H1 (cell line): ENCODE data around the gene OSBPL2. TPM values are rescaled to one million over a fixed set of nuclear protein-coding genes. Genes with fewer than 3 reads are reported as not detected.
A peak's percentile ranks its signal among the peaks of the same experiment; 100 is the strongest.

Source experiments
- CTCF ChIA-PET: fragments of 300-600 bp; sonication (Branson Sonifier 250); formaldehyde crosslinking; loops from one replicate; lab custom pipeline; 2021; ENCODE audit not compliant: partially characterized antibody; lab: Charles Lee
- POLR2A ChIA-PET: fragments of 300-600 bp; sonication (Branson Sonifier 250); formaldehyde crosslinking; loops from one replicate; lab custom pipeline; 2021; ENCODE audit warnings: inconsistent platforms; ENCODE audit not compliant: partially characterized antibody; lab: Charles Lee
- DNase-seq, 2 experiments: peaks; one replicate each; pipeline versions ENCODE4 v3.0.0 to v3.0.0-alpha.2; 2010 to 2022; ENCODE audit warnings: low spot score in 2 of 2, low read depth in 1 of 2, mixed read lengths in 1 of 2
- FAIRE-seq: peaks from 2 replicates; lab custom pipeline; 2011; peaks lifted over from hg19 to GRCh38; lab: Jason Lieb, UNC
- H2AFZ ChIP-seq: 2 replicates; pipeline ENCODE4 v1.8.1; 2012; ENCODE audit warnings: low read length, inconsistent platforms
- H2AK5ac ChIP-seq: 2 replicates; pipeline ENCODE4 v1.6.1; 2013; ENCODE audit warnings: low read depth, low read length
- H2BK120ac ChIP-seq: replicated peaks from 2 replicates; pipeline ENCODE3; 2013; ENCODE audit warnings: low read depth, low read length, inconsistent platforms
- H2BK12ac ChIP-seq: 2 replicates; pipeline ENCODE4 v1.6.1; 2013; ENCODE audit warnings: low read depth, low read length
- H2BK15ac ChIP-seq: 2 replicates; pipeline ENCODE4 v1.6.1; 2013; ENCODE audit warnings: low read length
- H2BK20ac ChIP-seq: 2 replicates; pipeline ENCODE4 v1.6.1; 2013; ENCODE audit warnings: low read length
- H2BK5ac ChIP-seq: 2 replicates; pipeline ENCODE4 v1.6.1; 2013; ENCODE audit warnings: low read depth, low read length
- H3K14ac ChIP-seq: 2 replicates; pipeline ENCODE4 v1.6.1; 2013; ENCODE audit warnings: inconsistent platforms; ENCODE audit not compliant: insufficient read length
- H3K18ac ChIP-seq: 2 replicates; pipeline ENCODE4 v1.6.1; 2013; ENCODE audit warnings: low read length; ENCODE audit errors: extremely low read depth
- H3K23ac ChIP-seq: 2 replicates; pipeline ENCODE4 v1.6.1; 2013; ENCODE audit warnings: inconsistent platforms; ENCODE audit not compliant: insufficient read length
- H3K23me2 ChIP-seq: 2 replicates; pipeline ENCODE4 v1.6.1; 2013; ENCODE audit warnings: low read depth, low read length
- H3K27ac ChIP-seq: 2 replicates; pipeline ENCODE4 v1.6.1; 2011; ENCODE audit warnings: low read depth, low read length, inconsistent platforms
- H3K27me3 ChIP-seq, 4 experiments: replicated peaks in 1 of 4; 1 replicate in 1 of 4; 2 replicates in 3 of 4; pipeline versions ENCODE4 v1.6.1 to v1.8.1; 2011 to 2013; ENCODE audit warnings: low read length in 3 of 4, mild to moderate bottlenecking in 3 of 4, inconsistent platforms in 2 of 4, mixed read lengths in 2 of 4, moderate library complexity in 1 of 4; ENCODE audit not compliant: control insufficient read depth in 3 of 4, insufficient read depth in 3 of 4; ENCODE audit errors: extremely low read depth in 1 of 4
- H3K36me3 ChIP-seq, 4 experiments: 2 replicates each; pipeline versions ENCODE4 v1.6.1 to v1.8.1; 2011 to 2013; ENCODE audit warnings: mild to moderate bottlenecking in 4 of 4, low read length in 3 of 4, moderate library complexity in 2 of 4, control low read depth in 1 of 4, inconsistent platforms in 1 of 4; ENCODE audit not compliant: insufficient read depth in 4 of 4, control insufficient read depth in 2 of 4
- H3K4ac ChIP-seq: replicated peaks from 2 replicates; pipeline ENCODE3; 2013; ENCODE audit warnings: low read length, low read depth, mixed read lengths, inconsistent platforms; ENCODE audit not compliant: insufficient read length
- H3K4me1 ChIP-seq, 4 experiments: replicated peaks in 1 of 4; 1 replicate in 1 of 4; 2 replicates in 3 of 4; pipeline versions ENCODE4 v1.6.1 to v1.8.1; 2011 to 2013; ENCODE audit warnings: low read length in 3 of 4, inconsistent platforms in 2 of 4, mixed read lengths in 1 of 4; ENCODE audit not compliant: insufficient read depth in 4 of 4, control insufficient read depth in 3 of 4
- H3K4me2 ChIP-seq, 2 experiments: 2 replicates each; pipeline versions ENCODE4 v1.6.1 to v1.8.1; 2011 to 2013; ENCODE audit warnings: low read depth in 2 of 2, low read length in 2 of 2, control low read depth in 1 of 2, inconsistent platforms in 1 of 2, mild to moderate bottlenecking in 1 of 2; ENCODE audit not compliant: insufficient read depth in 1 of 2
- H3K4me3 ChIP-seq, 4 experiments: fragments of 200-600, 300-600 bp in 1 of 4; sonication (generic), shearing (Covaris generic), sonication (Bioruptor Twin) in 1 of 4; 2 replicates each; pipeline versions ENCODE4 v1.5.1 to v1.8.1; 2011 to 2016; ENCODE audit warnings: low read length in 4 of 4, low read depth in 3 of 4, control low read depth in 2 of 4, inconsistent platforms in 2 of 4, mild to moderate bottlenecking in 2 of 4, mixed read lengths in 1 of 4, moderate library complexity in 1 of 4; ENCODE audit not compliant: insufficient read depth in 2 of 4; ENCODE audit errors: extremely low read depth in 1 of 4
- H3K56ac ChIP-seq: replicated peaks from 2 replicates; pipeline ENCODE3; 2013; ENCODE audit warnings: low read depth, mild to moderate bottlenecking, mixed read lengths, low read length, inconsistent platforms; ENCODE audit not compliant: insufficient read length
- H3K79me1 ChIP-seq: 2 replicates; pipeline ENCODE4 v1.6.1; 2013; ENCODE audit warnings: low read depth, low read length, control low read depth
- H3K79me2 ChIP-seq, 2 experiments: 2 replicates each; pipeline versions ENCODE4 v1.6.1 to v1.8.1; 2012 to 2013; ENCODE audit warnings: low read length in 2 of 2, mild to moderate bottlenecking in 2 of 2, inconsistent platforms in 1 of 2; ENCODE audit not compliant: insufficient read depth in 2 of 2, control insufficient read depth in 1 of 2
- H3K9ac ChIP-seq, 4 experiments: replicated peaks in 1 of 4; 1 replicate in 1 of 4; 2 replicates in 3 of 4; pipeline versions ENCODE4 v1.6.1 to v1.8.1; 2011 to 2013; ENCODE audit warnings: low read depth in 3 of 4, low read length in 3 of 4, control low read depth in 2 of 4, mild to moderate bottlenecking in 2 of 4, moderate library complexity in 2 of 4, inconsistent platforms in 1 of 4; ENCODE audit errors: extremely low read depth in 1 of 4
- H3K9me3 ChIP-seq, 2 experiments: 2 replicates each; pipeline versions ENCODE4 v1.6.1 to v1.8.1; 2012 to 2013; ENCODE audit warnings: mild to moderate bottlenecking in 2 of 2, moderate library complexity in 2 of 2, control low read depth in 1 of 2, inconsistent platforms in 1 of 2, low read depth in 1 of 2, low read length in 1 of 2, mixed read lengths in 1 of 2; ENCODE audit not compliant: insufficient read depth in 2 of 2
- H4K20me1 ChIP-seq, 2 experiments: replicated peaks in 1 of 2; 2 replicates each; pipeline versions ENCODE3 to v1.8.1; 2011 to 2013; ENCODE audit warnings: inconsistent platforms in 2 of 2, low read length in 2 of 2, mild to moderate bottlenecking in 1 of 2; ENCODE audit not compliant: insufficient read depth in 2 of 2, control insufficient read depth in 1 of 2
- H4K5ac ChIP-seq: 2 replicates; pipeline ENCODE4 v1.6.1; 2013; ENCODE audit warnings: low read length, low read depth, mixed read lengths, inconsistent platforms; ENCODE audit not compliant: insufficient read length
- H4K8ac ChIP-seq: 2 replicates; pipeline ENCODE4 v1.8.0; 2013; ENCODE audit warnings: mild to moderate bottlenecking, moderate library complexity, low read length, inconsistent platforms; ENCODE audit not compliant: insufficient read depth; ENCODE audit errors: extremely low read depth
- H4K91ac ChIP-seq: replicated peaks from 2 replicates; pipeline ENCODE3; 2013; ENCODE audit warnings: low read length, mixed read lengths, inconsistent platforms; ENCODE audit not compliant: insufficient read length
- CHD2 ChIP-seq: IDR thresholded peaks from 2 replicates; pipeline ENCODE4 v1.6.1; 2012; ENCODE audit warnings: low read length, improper control_type of control experiment
- CREB1 ChIP-seq: IDR thresholded peaks from 2 replicates; pipeline ENCODE4 v1.6.1; 2012; ENCODE audit warnings: inconsistent platforms
- EGR1 ChIP-seq: IDR thresholded peaks from 2 replicates; pipeline ENCODE4 v1.6.1; 2011; ENCODE audit warnings: low read depth, low read length, borderline replicate concordance
- GABPA ChIP-seq: IDR thresholded peaks from 2 replicates; pipeline ENCODE4 v1.6.1; 2011; ENCODE audit warnings: mild to moderate bottlenecking, low read length, moderate library complexity, borderline replicate concordance; ENCODE audit not compliant: insufficient read depth
- KDM1A ChIP-seq: fragments of 200-600, 300-600 bp; sonication (generic); IDR thresholded peaks from 2 replicates; pipeline ENCODE4 v1.7.1; 2016; ENCODE audit warnings: mild to moderate bottlenecking, low read length, borderline replicate concordance
- POU5F1 ChIP-seq: IDR thresholded peaks from 2 replicates; pipeline ENCODE4 v1.6.1; 2011; ENCODE audit warnings: low read depth, mild to moderate bottlenecking, low read length, moderate library complexity
- SAP30 ChIP-seq: fragments of 300-600 bp; sonication (generic); IDR thresholded peaks from 2 replicates; pipeline ENCODE4 v1.7.1; 2012; ENCODE audit warnings: low read length, moderate library complexity, mild to moderate bottlenecking, inconsistent platforms; ENCODE audit not compliant: insufficient read depth, insufficient replicate concordance
- SIN3A ChIP-seq, 2 experiments: IDR thresholded peaks in 1 of 2; conservative IDR thresholded peaks in 1 of 2; 2 replicates each; pipeline ENCODE4 v1.6.1; 2011 to 2012; ENCODE audit warnings: low read length in 2 of 2, improper control_type of control experiment in 1 of 2, low read depth in 1 of 2, mild to moderate bottlenecking in 1 of 2
- SP1 ChIP-seq: IDR thresholded peaks from 2 replicates; pipeline ENCODE4 v1.6.1; 2011; ENCODE audit warnings: low read depth, low read length
- SUZ12 ChIP-seq: fragments of 200-600 bp; sonication (generic); IDR thresholded peaks from 2 replicates; pipeline ENCODE4 v1.6.1; 2012; ENCODE audit warnings: mild to moderate bottlenecking, inconsistent platforms, low read length, moderate library complexity, mixed read lengths
- TBP ChIP-seq: IDR thresholded peaks from 2 replicates; pipeline ENCODE4 v1.6.1; 2011; ENCODE audit warnings: low read depth, low read length, improper control_type of control experiment
- WGBS, 2 experiments: shearing (Covaris generic) in 1 of 2; methylation state at CpG; one replicate each; pipeline versions ENCODE4 v1.1.6 to v1.1.7; 2013 to 2015; ENCODE audit warnings: low lambda C conversion rate in 2 of 2, mixed read lengths in 2 of 2, inconsistent platforms in 1 of 2, low coverage in 1 of 2, missing lambda C conversion rate in 1 of 2; ENCODE audit not compliant: insufficient replicate concordance in 2 of 2, insufficient coverage in 1 of 2, insufficient read length in 1 of 2; ENCODE audit errors: extremely low coverage in 1 of 2, missing lambda C conversion rate in 1 of 2; 5-methylcytosine and 5-hydroxymethylcytosine counted together
- polyA plus RNA-seq, 7 experiments: library from polyadenylated mRNA; depleted of rRNA in 3 of 7; stranded (reverse) in 5 of 7; unstranded in 2 of 7; fragments of >200 nt in 5 of 7; fragments of 200-250 nt in 2 of 7; gene quantifications; 1 replicate in 5 of 7; 2 replicates in 1 of 7; 4 replicates in 1 of 7; pipeline versions ENCODE4 v1.2.1 to v1.2.3, GENCODE V29; 2011 to 2013; ENCODE audit warnings: missing spikeins in 2 of 7, mixed read lengths in 2 of 7
- total RNA-seq: library from RNA; stranded (reverse); fragmentation: NEBNext Ultra II Directional; extraction: Animal tissue kit (Norgen Biotek cat#: 25700); gene quantifications from 2 replicates; pipeline ENCODE4 v1.2.1, GENCODE V29; 2021
- TF ChIP-seq, protein P1 (sequence below): IDR thresholded peaks from 2 replicates; pipeline ENCODE4 v1.6.1; 2012; ENCODE audit warnings: inconsistent platforms

OSBPL2 gene
- total and polyA plus RNA-seq, 2 of the 8 experiments (the other 6 are each of a cell fraction or from before 2014, with no cell fraction given) = 11.7 to 42.4 TPM

DNA sequence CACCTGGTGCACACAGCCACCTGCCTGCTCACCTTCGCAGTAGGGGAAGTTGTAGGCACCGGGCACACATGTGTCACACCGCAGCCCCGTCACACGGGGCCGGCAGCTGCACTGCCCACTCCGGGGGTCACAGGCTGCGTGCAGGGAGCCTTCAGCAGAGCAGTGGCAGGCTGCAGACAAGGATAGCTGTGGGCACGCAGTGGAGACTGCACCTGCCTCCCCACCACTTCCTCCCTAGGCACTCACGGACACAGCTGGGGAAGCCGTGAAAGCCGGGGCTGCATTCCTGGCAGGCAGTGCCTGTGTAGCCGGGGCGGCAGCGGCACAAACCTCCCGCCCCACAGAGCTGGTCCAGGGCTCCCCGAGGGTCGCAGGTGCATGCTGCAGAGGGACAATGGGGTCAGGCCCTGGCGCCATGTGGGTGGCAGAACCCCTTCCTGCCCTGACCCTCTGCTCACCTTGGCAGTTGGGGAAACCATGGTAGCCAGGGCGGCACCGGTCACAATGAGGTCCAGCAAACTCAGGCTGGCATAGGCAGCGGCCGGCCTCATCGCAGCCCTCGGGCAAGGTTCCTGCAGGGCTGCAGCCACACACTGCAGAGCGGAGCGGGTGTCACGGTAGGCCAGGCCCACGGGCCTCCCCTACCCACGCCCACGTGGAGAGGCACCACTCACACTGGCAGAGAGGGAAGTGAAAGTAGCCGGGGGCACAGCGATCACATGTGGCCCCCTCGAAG lies 99.4 kb downstream of the OSBPL2 start:
- H3K9me3 ChIP-seq = no peaks in the 10 kb centered on the region
- H3K79me1 ChIP-seq = 0 out of 2 replicates have a peak, but pooled peaks cover 3% of the 10 kb centered on the region
- H2BK120ac ChIP-seq = no peak overlapping the region
- no peaks in the 10 kb centered on the region for H3K23me2 ChIP-seq
- H3K14ac ChIP-seq = no peak overlapping the region
- peak overlapping the region; percentile 13; the same call in 1 of the 2 replicates for H2BK5ac ChIP-seq
- no peaks in the 10 kb centered on the region for H3K4me1 ChIP-seq
- FAIRE-seq = no peak
- no peak for DNase-seq
- POLR2A ChIA-PET = interaction anchor here (0.8 to 2.0 kb wide), 11 partner anchors 8 to 38 kb away, joined by 3 to 10 read pairs (median 4); no protein-coding TSS in a partner anchor
- H3K56ac ChIP-seq = no peak overlapping the region
- H3K27me3 ChIP-seq = no peaks in the 10 kb centered on the region
- H2BK15ac ChIP-seq = no peak overlapping the region
- H3K79me2 ChIP-seq = peaks cover 0 to 2% of the 10 kb centered on the region in 2 experiments; a peak in 1 of 4 replicates
- peak overlapping the region; percentile 29; the same call in 1 of the 2 replicates for H2BK12ac ChIP-seq
- H3K4me2 ChIP-seq = no peak overlapping the region
- no peak overlapping the region for H2AK5ac ChIP-seq
- no peak overlapping the region for H4K8ac ChIP-seq
- no peak overlapping the region for H2AFZ ChIP-seq
- no peak overlapping the region for H3K27ac ChIP-seq
- no peak overlapping the region for H2BK20ac ChIP-seq
- H4K91ac ChIP-seq = peak overlapping the region; percentile 65
- H3K9ac ChIP-seq = no peak overlapping the region; a peak in 1 of 7 replicates
- no peak overlapping the region for H4K5ac ChIP-seq
- CTCF ChIA-PET = interaction anchor here (0.6 to 1.7 kb wide), 3 partner anchors 41 to 45 kb away, joined by 3 to 7 read pairs (median 3); no protein-coding TSS in a partner anchor
- no peak overlapping the region for H3K23ac ChIP-seq
- peaks cover 0 to 31% of the 10 kb centered on the region in 2 experiments for H4K20me1 ChIP-seq
- no peak overlapping the region for H3K4me3 ChIP-seq
- H3K18ac ChIP-seq = no peak overlapping the region
- no peak overlapping the region for H3K4ac ChIP-seq
- peaks cover 19 to 64% (median 47%) of the 10 kb centered on the region in 4 experiments for H3K36me3 ChIP-seq
- 93% methylated on average over 34 of the region's 34 CpGs; no CpG with 5 or more reads in 1 of the 2 experiments for WGBS, 2 experiments
- TF ChIP-seq EGR1 (no peak), SUZ12 (no peak), CREB1 (no peak), SAP30 (no peak), POU5F1 (no peak), GABPA (no peak), SIN3A (conservative IDR thresholded peaks at IDR 0.05 in 1 of 2, IDR thresholded peaks at IDR 0.05 in 1 of 2; ENCODE audit: low read depth in 1 of 2, low read length in 2 of 2) (no peak), KDM1A (no peak), SP1 (no peak), TBP (no peak), CHD2 (no peak)
- TF ChIP-seq, protein P1, sequence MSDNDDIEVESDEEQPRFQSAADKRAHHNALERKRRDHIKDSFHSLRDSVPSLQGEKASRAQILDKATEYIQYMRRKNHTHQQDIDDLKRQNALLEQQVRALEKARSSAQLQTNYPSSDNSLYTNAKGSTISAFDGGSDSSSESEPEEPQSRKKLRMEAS = no peak
